ENCODE measurements around the gene PHLDB2.

GRCh38 chr3:112007633-112008032 lies 148.6 kb downstream of the PHLDB2 start:
- TF ChIP-seq EZH2 (IDR thresholded peaks at IDR 0.05; ENCODE audit: low read length, missing control alignments), result no peak
- TF ChIP-seq, protein P1, sequence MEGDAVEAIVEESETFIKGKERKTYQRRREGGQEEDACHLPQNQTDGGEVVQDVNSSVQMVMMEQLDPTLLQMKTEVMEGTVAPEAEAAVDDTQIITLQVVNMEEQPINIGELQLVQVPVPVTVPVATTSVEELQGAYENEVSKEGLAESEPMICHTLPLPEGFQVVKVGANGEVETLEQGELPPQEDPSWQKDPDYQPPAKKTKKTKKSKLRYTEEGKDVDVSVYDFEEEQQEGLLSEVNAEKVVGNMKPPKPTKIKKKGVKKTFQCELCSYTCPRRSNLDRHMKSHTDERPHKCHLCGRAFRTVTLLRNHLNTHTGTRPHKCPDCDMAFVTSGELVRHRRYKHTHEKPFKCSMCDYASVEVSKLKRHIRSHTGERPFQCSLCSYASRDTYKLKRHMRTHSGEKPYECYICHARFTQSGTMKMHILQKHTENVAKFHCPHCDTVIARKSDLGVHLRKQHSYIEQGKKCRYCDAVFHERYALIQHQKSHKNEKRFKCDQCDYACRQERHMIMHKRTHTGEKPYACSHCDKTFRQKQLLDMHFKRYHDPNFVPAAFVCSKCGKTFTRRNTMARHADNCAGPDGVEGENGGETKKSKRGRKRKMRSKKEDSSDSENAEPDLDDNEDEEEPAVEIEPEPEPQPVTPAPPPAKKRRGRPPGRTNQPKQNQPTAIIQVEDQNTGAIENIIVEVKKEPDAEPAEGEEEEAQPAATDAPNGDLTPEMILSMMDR (conservative IDR thresholded peaks at IDR 0.05 in 1 of 2, IDR thresholded peaks at IDR 0.05 in 1 of 2; ENCODE audit: low read depth in 1 of 2, low read length in 2 of 2), result no peak
